ENCODE data around the gene TTLL1.

GRCh38 chr22:43092085-43092484 is 2.9 kb upstream of the TTLL1 start:
- TF ChIP-seq CTCF (optimal IDR thresholded peaks at IDR 0.05 in 1 of 3, IDR thresholded peaks at IDR 0.05 in 1 of 3, conservative IDR thresholded peaks at IDR 0.05 in 1 of 3; ENCODE audit: extremely low read depth in 1 of 3, insufficient read depth in 2 of 3, low read length in 3 of 3): no peak
- no peak for TF ChIP-seq EZH2 (IDR thresholded peaks at IDR 0.05; ENCODE audit: low read length)
